IMR-90 (cell line): Measurements from ENCODE around the gene TEX2. TPM values are rescaled to one million over a fixed set of nuclear protein-coding genes. Genes with fewer than 3 reads are reported as not detected.

Experiments used
- ATAC-seq: fragments of 200-7000 bp; cut with Tn5 transposase; 2 replicates; pipeline ENCODE4 v1.9.1; 2020; ENCODE audit warnings: low read depth, mild to moderate bottlenecking, moderate library complexity
- BruUV-seq: library from RNA; stranded (reverse); fragments of 400-500 nt; replicated peaks from 2 replicates; lab custom pipeline; 2021; lab: Mats Ljungman, UMichigan
- CTCF ChIA-PET: fragments of 300-600 bp; formaldehyde crosslinking; extraction: SDS; loops from one replicate; lab custom pipeline; 2021; ENCODE audit warnings: antibody characterized with exemption; lab: Yijun Ruan, JAX
- POLR2A ChIA-PET: fragments of 300-600 bp; sonication (Branson Sonifier 250); formaldehyde crosslinking; loops from one replicate; lab custom pipeline; 2022; ENCODE audit warnings: antibody characterized with exemption; ENCODE audit not compliant: unreplicated experiment; lab: Charles Lee
- DNase-seq: peaks from one replicate; pipeline ENCODE4 v3.0.0; 2013
- H2AFZ ChIP-seq: replicated peaks from 2 replicates; pipeline ENCODE3; 2013; ENCODE audit warnings: low read length, mild to moderate bottlenecking; ENCODE audit not compliant: poor library complexity
- H2AK5ac ChIP-seq: 2 replicates; pipeline ENCODE4 v1.6.1; 2013; ENCODE audit warnings: low read depth, low read length, inconsistent platforms
- H2AK9ac ChIP-seq: replicated peaks from 2 replicates; pipeline ENCODE3; 2013; ENCODE audit warnings: mild to moderate bottlenecking, low read depth, low read length, moderate library complexity; ENCODE audit not compliant: poor library complexity
- H2BK120ac ChIP-seq: 2 replicates; pipeline ENCODE4 v1.6.1; 2013; ENCODE audit warnings: low read depth, low read length, inconsistent platforms
- H2BK15ac ChIP-seq: 3 replicates; pipeline ENCODE4 v1.6.1; 2013; ENCODE audit warnings: low read depth, low read length, inconsistent platforms
- H2BK20ac ChIP-seq: 2 replicates; pipeline ENCODE4 v1.6.1; 2013; ENCODE audit warnings: low read depth, mild to moderate bottlenecking, inconsistent platforms, low read length, moderate library complexity
- H2BK5ac ChIP-seq: 2 replicates; pipeline ENCODE4 v1.6.1; 2013; ENCODE audit warnings: mild to moderate bottlenecking, low read depth, low read length, inconsistent platforms; ENCODE audit not compliant: poor library complexity, severe bottlenecking
- H3K14ac ChIP-seq: replicated peaks from 2 replicates; pipeline ENCODE4 v1.6.1; 2013; ENCODE audit warnings: low read depth, low read length, inconsistent platforms
- H3K18ac ChIP-seq: 2 replicates; pipeline ENCODE4 v1.6.1; 2013; ENCODE audit warnings: low read depth, low read length, control low read depth
- H3K23ac ChIP-seq: 2 replicates; pipeline ENCODE4 v1.6.1; 2013; ENCODE audit warnings: low read depth, low read length, inconsistent platforms
- H3K27ac ChIP-seq: 2 replicates; pipeline ENCODE4 v1.5.1; 2013; ENCODE audit warnings: mild to moderate bottlenecking, control low read depth, low read length; ENCODE audit not compliant: insufficient read depth
- H3K27me3 ChIP-seq: 2 replicates; pipeline ENCODE4 v1.6.1; 2013; ENCODE audit warnings: low read length; ENCODE audit not compliant: control insufficient read depth, insufficient read depth
- H3K36me3 ChIP-seq: 2 replicates; pipeline ENCODE4 v1.6.1; 2013; ENCODE audit warnings: low read length, mixed read lengths; ENCODE audit not compliant: control insufficient read depth, insufficient read depth
- H3K4ac ChIP-seq: 2 replicates; pipeline ENCODE4 v1.6.1; 2013; ENCODE audit warnings: low read depth, low read length, inconsistent platforms
- H3K4me1 ChIP-seq: 2 replicates; pipeline ENCODE4 v1.6.1; 2013; ENCODE audit warnings: low read length, mixed read lengths; ENCODE audit not compliant: control insufficient read depth, insufficient read depth
- H3K4me2 ChIP-seq: 2 replicates; pipeline ENCODE4 v1.6.1; 2013; ENCODE audit warnings: low read depth, mild to moderate bottlenecking, control low read depth, low read length, moderate library complexity
- H3K4me3 ChIP-seq: 2 replicates; pipeline ENCODE4 v1.5.1; 2013; ENCODE audit warnings: low read depth, mild to moderate bottlenecking, control low read depth, low read length, moderate library complexity; ENCODE audit not compliant: insufficient read depth
- H3K56ac ChIP-seq: 2 replicates; pipeline ENCODE4 v1.6.1; 2013; ENCODE audit warnings: low read length, inconsistent platforms; ENCODE audit not compliant: insufficient read depth; ENCODE audit errors: extremely low read depth
- H3K79me1 ChIP-seq, 2 experiments: 2 replicates each; pipeline ENCODE4 v1.6.1; 2013; ENCODE audit warnings: low read length in 2 of 2, inconsistent platforms in 1 of 2, low read depth in 1 of 2
- H3K9ac ChIP-seq: 2 replicates; pipeline ENCODE4 v1.6.1; 2013; ENCODE audit warnings: low read depth, low read length, control low read depth
- H3K9me1 ChIP-seq: 2 replicates; pipeline ENCODE4 v1.6.1; 2013; ENCODE audit warnings: low read length, inconsistent platforms; ENCODE audit not compliant: insufficient read depth
- H3K9me3 ChIP-seq: 2 replicates; pipeline ENCODE4 v1.6.1; 2013; ENCODE audit warnings: low read length; ENCODE audit not compliant: control insufficient read depth, insufficient read depth
- H4K20me1 ChIP-seq: 2 replicates; pipeline ENCODE4 v1.6.1; 2013; ENCODE audit warnings: low read length, inconsistent platforms; ENCODE audit not compliant: insufficient read depth
- H4K5ac ChIP-seq: 2 replicates; pipeline ENCODE4 v1.6.1; 2013; ENCODE audit warnings: mild to moderate bottlenecking, low read depth, low read length, control low read depth
- H4K8ac ChIP-seq, 2 experiments: 2 replicates each; pipeline ENCODE4 v1.6.1; 2013; ENCODE audit warnings: low read depth in 2 of 2, low read length in 2 of 2, control low read depth in 1 of 2, inconsistent platforms in 1 of 2
- H4K91ac ChIP-seq: 2 replicates; pipeline ENCODE4 v1.6.1; 2013; ENCODE audit warnings: low read depth, low read length, inconsistent platforms; ENCODE audit not compliant: insufficient read depth
- BHLHE40 ChIP-seq: fragments of 150-350 bp; IDR thresholded peaks from 2 replicates; pipeline ENCODE4 v1.6.1; 2016; ENCODE audit warnings: mild to moderate bottlenecking, low read depth, low read length
- CEBPB ChIP-seq: IDR thresholded peaks from 2 replicates; pipeline ENCODE4 v1.6.1; 2012; ENCODE audit warnings: low read depth, low read length, improper control_type of control experiment
- CHD1 ChIP-seq: IDR thresholded peaks from 2 replicates; pipeline ENCODE4 v1.6.1; 2012; ENCODE audit warnings: low read depth, low read length, improper control_type of control experiment
- FOS ChIP-seq: fragments of 150-350 bp; IDR thresholded peaks from 2 replicates; pipeline ENCODE4 v1.6.1; 2016; ENCODE audit warnings: low read depth, low read length
- MAFK ChIP-seq: IDR thresholded peaks from 2 replicates; pipeline ENCODE4 v1.6.1; 2012; ENCODE audit warnings: low read depth, low read length, improper control_type of control experiment
- MAZ ChIP-seq: IDR thresholded peaks from 2 replicates; pipeline ENCODE4 v1.6.1; 2012; ENCODE audit warnings: low read depth, mild to moderate bottlenecking, low read length, improper control_type of control experiment, moderate library complexity, borderline replicate concordance
- MXI1 ChIP-seq: IDR thresholded peaks from 2 replicates; pipeline ENCODE4 v1.6.1; 2012; ENCODE audit warnings: low read depth, mild to moderate bottlenecking, low read length, moderate library complexity, borderline replicate concordance
- NFE2L2 ChIP-seq: fragments of 150-350 bp; IDR thresholded peaks from 2 replicates; pipeline ENCODE4 v1.6.1; 2016; ENCODE audit warnings: low read depth, mild to moderate bottlenecking, low read length
- POLR2A ChIP-seq: IDR thresholded peaks from 2 replicates; pipeline ENCODE4 v1.6.1; 2012; ENCODE audit warnings: mild to moderate bottlenecking, low read depth, low read length
- RAD21 ChIP-seq: IDR thresholded peaks from 2 replicates; pipeline ENCODE4 v1.6.1; 2012; ENCODE audit warnings: low read length, improper control_type of control experiment
- RCOR1 ChIP-seq: IDR thresholded peaks from 2 replicates; pipeline ENCODE4 v1.6.1; 2012; ENCODE audit warnings: mild to moderate bottlenecking, low read length, improper control_type of control experiment; ENCODE audit not compliant: insufficient replicate concordance
- RFX5 ChIP-seq: IDR thresholded peaks from 2 replicates; pipeline ENCODE4 v1.8.0; 2012; ENCODE audit warnings: low read depth, mild to moderate bottlenecking, low read length, moderate library complexity
- SMC3 ChIP-seq: fragments of 150-350 bp; IDR thresholded peaks from 2 replicates; pipeline ENCODE4 v1.6.1; 2016; ENCODE audit warnings: low read depth, mild to moderate bottlenecking, antibody characterized with exemption, low read length, moderate library complexity
- WGBS, 2 experiments: methylation state at CpG; one replicate each; pipeline versions ENCODE4 v1.1.5 to v1.1.7; 2013; ENCODE audit warnings: missing lambda C conversion rate in 2 of 2; ENCODE audit not compliant: insufficient read length in 1 of 2; ENCODE audit errors: extremely low coverage in 2 of 2; 5-methylcytosine and 5-hydroxymethylcytosine counted together
- dilution Hi-C: fragments of 300-500 bp; cut with HindIII; formaldehyde crosslinking; loops from one replicate; pipeline ENCODE4 v1.14.3; 2018; ENCODE audit warnings: low sequenced_read_pairs; ENCODE audit not compliant: unreplicated experiment
- in situ Hi-C: fragments of 300-500 bp; cut with MboI; formaldehyde crosslinking; loops from 3 replicates; pipeline ENCODE4 v1.14.3; 2019; ENCODE audit warnings: low sequenced_read_pairs, inconsistent platforms, mixed read lengths
- intact Hi-C: fragments of 100-400 bp; cut with micrococcal nuclease; formaldehyde crosslinking; loops from 2 replicates; pipeline ENCODE4 v1.10.0; 2022
- polyA plus RNA-seq, 3 experiments: library from polyadenylated mRNA; depleted of rRNA; stranded (reverse); fragments of >200 nt; gene quantifications; 2 replicates each; pipeline ENCODE4 v1.2.3, GENCODE V29; 2012; ENCODE audit warnings: low replicate concordance in 1 of 3
- total RNA-seq: library from RNA; depleted of rRNA; stranded (reverse); fragments of >200 nt; gene quantifications from 2 replicates; pipeline ENCODE4 v1.2.3, GENCODE V29; 2012
- TF ChIP-seq, protein P1 (sequence below): conservative IDR thresholded peaks from 2 replicates; pipeline ENCODE4 v1.5.1; 2012; ENCODE audit warnings: mild to moderate bottlenecking, low read depth, low read length, improper control_type of control experiment
- TF ChIP-seq, protein P2 (sequence below): fragments of 150-350 bp; IDR thresholded peaks from 2 replicates; pipeline ENCODE4 v1.6.1; 2017; ENCODE audit warnings: mild to moderate bottlenecking, antibody characterized with exemption, low read length, low read depth
- TF ChIP-seq, protein P3 (sequence below): fragments of 150-350 bp; IDR thresholded peaks from 2 replicates; pipeline ENCODE4 v1.6.1; 2016; ENCODE audit warnings: low read depth, mild to moderate bottlenecking, low read length, moderate library complexity, borderline replicate concordance

Gene TEX2
- total and polyA plus RNA-seq, 2 of the 4 experiments (the other 2 are of a cell fraction): 18.2 to 21.9 TPM

DNA sequence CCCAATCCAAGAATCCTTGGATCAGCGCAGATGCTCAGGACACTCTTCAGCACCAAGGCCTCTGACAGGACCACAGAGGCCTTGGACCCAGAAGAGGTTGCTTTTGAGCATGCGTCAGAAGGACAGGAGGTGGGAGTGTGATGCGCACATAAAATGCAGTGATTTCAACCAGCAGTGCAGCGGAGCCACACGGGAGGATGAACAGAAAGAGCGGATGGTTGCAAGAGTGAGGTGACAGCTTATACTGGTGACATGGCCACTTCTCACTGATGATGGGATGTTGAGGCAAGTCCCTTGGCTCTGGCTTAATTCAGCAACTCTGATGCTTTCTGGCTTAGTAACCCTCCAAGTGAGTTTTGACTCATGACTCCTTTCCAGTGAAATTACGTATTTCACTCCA, 107.9 kb downstream of the TEX2 start:
- no peak overlapping the region for H3K56ac ChIP-seq
- no peak overlapping the region for H3K4me2 ChIP-seq
- H3K4me1 ChIP-seq: peaks cover 15% of the 10 kb centered on the region
- no peaks in the 10 kb centered on the region for H4K20me1 ChIP-seq
- no peak overlapping the region for H2BK20ac ChIP-seq
- H2BK15ac ChIP-seq: no peak overlapping the region
- intact Hi-C loops (no loop called here), in situ Hi-C loops (no loop called here), dilution Hi-C loops (no loop called here)
- H3K36me3 ChIP-seq: 0 out of 2 replicates have a peak, but pooled peaks cover 5% of the 10 kb centered on the region
- ATAC-seq: no peak
- no peak overlapping the region for H3K14ac ChIP-seq
- no peak overlapping the region for H2AFZ ChIP-seq
- H3K79me1 ChIP-seq: no peaks in the 10 kb centered on the region
- TF ChIP-seq RCOR1 (no peak), CHD1 (no peak), MXI1 (no peak), SMC3 (no peak), RFX5 (no peak), RAD21 (no peak), CEBPB (no peak), MAZ (no peak), FOS (no peak), MAFK (no peak), NFE2L2 (no peak), BHLHE40 (no peak), POLR2A (no peak)
- TF ChIP-seq, protein P1, sequence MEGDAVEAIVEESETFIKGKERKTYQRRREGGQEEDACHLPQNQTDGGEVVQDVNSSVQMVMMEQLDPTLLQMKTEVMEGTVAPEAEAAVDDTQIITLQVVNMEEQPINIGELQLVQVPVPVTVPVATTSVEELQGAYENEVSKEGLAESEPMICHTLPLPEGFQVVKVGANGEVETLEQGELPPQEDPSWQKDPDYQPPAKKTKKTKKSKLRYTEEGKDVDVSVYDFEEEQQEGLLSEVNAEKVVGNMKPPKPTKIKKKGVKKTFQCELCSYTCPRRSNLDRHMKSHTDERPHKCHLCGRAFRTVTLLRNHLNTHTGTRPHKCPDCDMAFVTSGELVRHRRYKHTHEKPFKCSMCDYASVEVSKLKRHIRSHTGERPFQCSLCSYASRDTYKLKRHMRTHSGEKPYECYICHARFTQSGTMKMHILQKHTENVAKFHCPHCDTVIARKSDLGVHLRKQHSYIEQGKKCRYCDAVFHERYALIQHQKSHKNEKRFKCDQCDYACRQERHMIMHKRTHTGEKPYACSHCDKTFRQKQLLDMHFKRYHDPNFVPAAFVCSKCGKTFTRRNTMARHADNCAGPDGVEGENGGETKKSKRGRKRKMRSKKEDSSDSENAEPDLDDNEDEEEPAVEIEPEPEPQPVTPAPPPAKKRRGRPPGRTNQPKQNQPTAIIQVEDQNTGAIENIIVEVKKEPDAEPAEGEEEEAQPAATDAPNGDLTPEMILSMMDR: no peak
- TF ChIP-seq, protein P2, sequence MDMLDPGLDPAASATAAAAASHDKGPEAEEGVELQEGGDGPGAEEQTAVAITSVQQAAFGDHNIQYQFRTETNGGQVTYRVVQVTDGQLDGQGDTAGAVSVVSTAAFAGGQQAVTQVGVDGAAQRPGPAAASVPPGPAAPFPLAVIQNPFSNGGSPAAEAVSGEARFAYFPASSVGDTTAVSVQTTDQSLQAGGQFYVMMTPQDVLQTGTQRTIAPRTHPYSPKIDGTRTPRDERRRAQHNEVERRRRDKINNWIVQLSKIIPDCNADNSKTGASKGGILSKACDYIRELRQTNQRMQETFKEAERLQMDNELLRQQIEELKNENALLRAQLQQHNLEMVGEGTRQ: no peak
- TF ChIP-seq, protein P3, sequence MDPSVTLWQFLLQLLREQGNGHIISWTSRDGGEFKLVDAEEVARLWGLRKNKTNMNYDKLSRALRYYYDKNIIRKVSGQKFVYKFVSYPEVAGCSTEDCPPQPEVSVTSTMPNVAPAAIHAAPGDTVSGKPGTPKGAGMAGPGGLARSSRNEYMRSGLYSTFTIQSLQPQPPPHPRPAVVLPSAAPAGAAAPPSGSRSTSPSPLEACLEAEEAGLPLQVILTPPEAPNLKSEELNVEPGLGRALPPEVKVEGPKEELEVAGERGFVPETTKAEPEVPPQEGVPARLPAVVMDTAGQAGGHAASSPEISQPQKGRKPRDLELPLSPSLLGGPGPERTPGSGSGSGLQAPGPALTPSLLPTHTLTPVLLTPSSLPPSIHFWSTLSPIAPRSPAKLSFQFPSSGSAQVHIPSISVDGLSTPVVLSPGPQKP: no peak
- no TSS peak for BruUV-seq
- ChIA-PET CTCF (no interaction called here), POLR2A (no interaction called here)
- no peak overlapping the region for H4K8ac ChIP-seq
- H3K9ac ChIP-seq: no peak overlapping the region
- no peak for DNase-seq
- no peak overlapping the region for H3K4ac ChIP-seq
- no peak overlapping the region for H2AK5ac ChIP-seq
- no peak overlapping the region for H3K27ac ChIP-seq
- no peaks in the 10 kb centered on the region for H3K27me3 ChIP-seq
- H3K9me1 ChIP-seq: peaks cover 5% of the 10 kb centered on the region; the same call in 1 of the 2 replicates
- H2AK9ac ChIP-seq: no peak overlapping the region
- H4K91ac ChIP-seq: no peak overlapping the region
- no peak overlapping the region for H3K4me3 ChIP-seq
- H2BK5ac ChIP-seq: no peak overlapping the region
- H3K23ac ChIP-seq: no peak overlapping the region
- H3K18ac ChIP-seq: no peak overlapping the region
- 100% methylated on average over 1 of the region's 7 CpGs; no CpG with 5 or more reads in 1 of the 2 experiments for WGBS, 2 experiments
- no peak overlapping the region for H4K5ac ChIP-seq
- H2BK120ac ChIP-seq: no peak overlapping the region
- no peaks in the 10 kb centered on the region for H3K9me3 ChIP-seq
